Endothelial cell of umbilical vein (primary cell): ENCODE measurements around the gene PPP1R3G.

Experiments used
- EZH2 ChIP-seq: IDR thresholded peaks from 2 replicates; pipeline ENCODE4 v1.6.1; 2012; ENCODE audit warnings: borderline replicate concordance, low read depth, mild to moderate bottlenecking, moderate library complexity, low read length, inconsistent platforms; ENCODE audit not compliant: severe bottlenecking
- FOS ChIP-seq: IDR thresholded peaks from 2 replicates; pipeline ENCODE4 v1.6.1; 2011; ENCODE audit warnings: mild to moderate bottlenecking, low read length, moderate library complexity, borderline replicate concordance; ENCODE audit not compliant: insufficient read depth
- JUN ChIP-seq: IDR thresholded peaks from 2 replicates; pipeline ENCODE4 v1.6.1; 2011; ENCODE audit warnings: borderline replicate concordance, low read depth; ENCODE audit not compliant: insufficient read length, insufficient read depth
- MYC ChIP-seq: IDR thresholded peaks from one replicate; pipeline ENCODE4 v1.6.1; 2011; ENCODE audit warnings: mild to moderate bottlenecking, low read depth, low read length
- POLR2A ChIP-seq: IDR thresholded peaks from 2 replicates; pipeline ENCODE4 v1.6.1; 2012; ENCODE audit warnings: low read depth, mild to moderate bottlenecking, control low read depth, low read length
- POLR2AphosphoS5 ChIP-seq: IDR thresholded peaks from 2 replicates; pipeline ENCODE4 v1.6.1; 2012; ENCODE audit warnings: low read depth, mild to moderate bottlenecking, control low read depth, low read length, moderate library complexity; ENCODE audit not compliant: insufficient read depth
- TF ChIP-seq, protein P1 (sequence below), 2 donors: IDR thresholded peaks; 1 replicate in 1 of 2; 2 replicates in 1 of 2; pipeline ENCODE4 v1.5.1; 2011; ENCODE audit warnings: low read length in 2 of 2, mild to moderate bottlenecking in 2 of 2, moderate library complexity in 2 of 2, control low read depth in 1 of 2, inconsistent platforms in 1 of 2, low read depth in 1 of 2; ENCODE audit not compliant: insufficient read depth in 1 of 2; ENCODE audit errors: extremely low read depth in 1 of 2
- TF ChIP-seq, protein P2 (sequence below): IDR thresholded peaks from 2 replicates; pipeline ENCODE4 v1.6.1; 2011; ENCODE audit not compliant: insufficient read depth, insufficient read length

DNA sequence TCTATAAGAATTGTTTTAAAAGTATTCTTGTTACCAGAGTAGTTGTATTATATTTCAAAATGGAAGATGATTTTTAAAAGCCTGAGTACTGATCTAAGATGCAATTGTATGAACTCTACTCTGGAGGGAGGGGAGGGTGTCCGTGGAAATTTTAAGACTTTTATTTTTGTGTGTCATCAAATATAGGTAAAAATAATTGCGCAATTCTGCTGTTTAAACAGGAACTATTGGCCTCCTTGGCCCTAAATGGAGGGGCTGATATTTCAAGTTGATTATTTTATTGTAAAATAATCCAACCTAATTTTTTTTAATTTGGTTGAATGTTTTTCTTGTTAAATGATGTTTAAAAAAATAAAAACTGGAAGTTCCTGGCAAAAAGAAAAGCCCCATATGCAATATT, 43.2 kb upstream of the PPP1R3G start:
- TF ChIP-seq POLR2A (no peak), POLR2AphosphoS5 (no peak), EZH2 (no peak), JUN (no peak), MYC (no peak), FOS (no peak)
- TF ChIP-seq, protein P1, sequence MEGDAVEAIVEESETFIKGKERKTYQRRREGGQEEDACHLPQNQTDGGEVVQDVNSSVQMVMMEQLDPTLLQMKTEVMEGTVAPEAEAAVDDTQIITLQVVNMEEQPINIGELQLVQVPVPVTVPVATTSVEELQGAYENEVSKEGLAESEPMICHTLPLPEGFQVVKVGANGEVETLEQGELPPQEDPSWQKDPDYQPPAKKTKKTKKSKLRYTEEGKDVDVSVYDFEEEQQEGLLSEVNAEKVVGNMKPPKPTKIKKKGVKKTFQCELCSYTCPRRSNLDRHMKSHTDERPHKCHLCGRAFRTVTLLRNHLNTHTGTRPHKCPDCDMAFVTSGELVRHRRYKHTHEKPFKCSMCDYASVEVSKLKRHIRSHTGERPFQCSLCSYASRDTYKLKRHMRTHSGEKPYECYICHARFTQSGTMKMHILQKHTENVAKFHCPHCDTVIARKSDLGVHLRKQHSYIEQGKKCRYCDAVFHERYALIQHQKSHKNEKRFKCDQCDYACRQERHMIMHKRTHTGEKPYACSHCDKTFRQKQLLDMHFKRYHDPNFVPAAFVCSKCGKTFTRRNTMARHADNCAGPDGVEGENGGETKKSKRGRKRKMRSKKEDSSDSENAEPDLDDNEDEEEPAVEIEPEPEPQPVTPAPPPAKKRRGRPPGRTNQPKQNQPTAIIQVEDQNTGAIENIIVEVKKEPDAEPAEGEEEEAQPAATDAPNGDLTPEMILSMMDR (IDR thresholded peaks at IDR 0.05; ENCODE audit: extremely low read depth in 1 of 2, insufficient read depth in 1 of 2, low read depth in 1 of 2, low read length in 2 of 2): no peak
- TF ChIP-seq, protein P2, sequence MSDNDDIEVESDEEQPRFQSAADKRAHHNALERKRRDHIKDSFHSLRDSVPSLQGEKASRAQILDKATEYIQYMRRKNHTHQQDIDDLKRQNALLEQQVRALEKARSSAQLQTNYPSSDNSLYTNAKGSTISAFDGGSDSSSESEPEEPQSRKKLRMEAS: no peak
